Activated CD8-positive, alpha-beta memory T cell treated with anti-CD3 and anti-CD28 coated beads, Interleukin-2, amount 50 U/mL, for 48 hours (primary cell): ENCODE data around the gene PGAP3.

Experiments
- DNase-seq: peaks from one replicate; pipeline ENCODE4 v3.0.0-alpha.2; 2020

The PGAP3 gene

GRCh38 chr17:39671651-39672521 lies 16.0 kb downstream of the PGAP3 start:
- no peak for DNase-seq

- no peak for DNase-seq
Observed at GRCh38 chr17:39670746-39671145, 17.1 kb downstream of the PGAP3 start.

GRCh38 chr17:39669897-39670735 lies 17.7 kb downstream of the PGAP3 start:
- no peak for DNase-seq

GRCh38 chr17:39667945-39668924 lies 19.6 kb downstream of the PGAP3 start, which contains the start of gene PNMT:
Gene PNMT (plus strand): TSS chr17:39668453. CDS start chr17:39668476, 23 bp downstream.
- peak; percentile 88 for DNase-seq

- DNase-seq, result peak; percentile 69
Observed at GRCh38 chr17:39667262-39667944, 20.5 kb downstream of the PGAP3 start.

GRCh38 chr17:39666601-39667261 lies 21.1 kb downstream of the PGAP3 start:
- DNase-seq, result no peak

- no peak for DNase-seq
Observed at GRCh38 chr17:39666231-39666600, 21.6 kb downstream of the PGAP3 start.

GRCh38 chr17:39665642-39666224 lies 22.1 kb downstream of the PGAP3 start:
- no peak for DNase-seq

GRCh38 chr17:39664581-39665561 lies 23.0 kb downstream of the PGAP3 start, which contains the start of gene TCAP:
Gene TCAP (plus strand): TSS chr17:39665349. CDS start chr17:39665360, 11 bp downstream.
- no peak for DNase-seq

GRCh38 chr17:39663688-39664580 lies 23.9 kb downstream of the PGAP3 start:
- no peak for DNase-seq

GRCh38 chr17:39663340-39663687 lies 24.5 kb downstream of the PGAP3 start:
- no peak for DNase-seq

GRCh38 chr17:39662551-39663339 lies 25.1 kb downstream of the PGAP3 start:
- DNase-seq, result no peak

GRCh38 chr17:39661744-39662541 lies 25.9 kb downstream of the PGAP3 start:
- DNase-seq, result no peak

- DNase-seq, result no peak
Observed at GRCh38 chr17:39660397-39661385, 27.2 kb downstream of the PGAP3 start.

- DNase-seq, result no peak
Observed at GRCh38 chr17:39660011-39660360, 27.9 kb downstream of the PGAP3 start.
